Fibroblast of the aortic adventitia (primary cell): ENCODE measurements around the gene C4orf36. TPM values are rescaled to one million over a fixed set of nuclear protein-coding genes. Genes with fewer than 3 reads are reported as not detected.

Experiments
- DNase-seq: peaks from one replicate; pipeline ENCODE4 v3.0.0-alpha.2; 2010; ENCODE audit warnings: low read depth
- H3K4me3 ChIP-seq: 2 replicates; pipeline ENCODE4 v1.5.1; 2011; ENCODE audit warnings: low read depth, mild to moderate bottlenecking, control low read depth, low read length, moderate library complexity
- total RNA-seq: library from RNA; depleted of rRNA; stranded (reverse); fragments of >200 nt; gene quantifications from 2 replicates; pipeline ENCODE4 v1.2.3, GENCODE V29; 2012; ENCODE audit warnings: low replicate concordance
- TF ChIP-seq, protein P1 (sequence below): IDR thresholded peaks from 2 replicates; pipeline ENCODE4 v1.5.1; 2011; ENCODE audit warnings: mild to moderate bottlenecking, low read length, control low read depth, inconsistent platforms; ENCODE audit not compliant: insufficient read depth

Gene C4orf36
- total RNA-seq, result 0.81 TPM in 1 of 2 replicates, not detected in the other

DNA sequence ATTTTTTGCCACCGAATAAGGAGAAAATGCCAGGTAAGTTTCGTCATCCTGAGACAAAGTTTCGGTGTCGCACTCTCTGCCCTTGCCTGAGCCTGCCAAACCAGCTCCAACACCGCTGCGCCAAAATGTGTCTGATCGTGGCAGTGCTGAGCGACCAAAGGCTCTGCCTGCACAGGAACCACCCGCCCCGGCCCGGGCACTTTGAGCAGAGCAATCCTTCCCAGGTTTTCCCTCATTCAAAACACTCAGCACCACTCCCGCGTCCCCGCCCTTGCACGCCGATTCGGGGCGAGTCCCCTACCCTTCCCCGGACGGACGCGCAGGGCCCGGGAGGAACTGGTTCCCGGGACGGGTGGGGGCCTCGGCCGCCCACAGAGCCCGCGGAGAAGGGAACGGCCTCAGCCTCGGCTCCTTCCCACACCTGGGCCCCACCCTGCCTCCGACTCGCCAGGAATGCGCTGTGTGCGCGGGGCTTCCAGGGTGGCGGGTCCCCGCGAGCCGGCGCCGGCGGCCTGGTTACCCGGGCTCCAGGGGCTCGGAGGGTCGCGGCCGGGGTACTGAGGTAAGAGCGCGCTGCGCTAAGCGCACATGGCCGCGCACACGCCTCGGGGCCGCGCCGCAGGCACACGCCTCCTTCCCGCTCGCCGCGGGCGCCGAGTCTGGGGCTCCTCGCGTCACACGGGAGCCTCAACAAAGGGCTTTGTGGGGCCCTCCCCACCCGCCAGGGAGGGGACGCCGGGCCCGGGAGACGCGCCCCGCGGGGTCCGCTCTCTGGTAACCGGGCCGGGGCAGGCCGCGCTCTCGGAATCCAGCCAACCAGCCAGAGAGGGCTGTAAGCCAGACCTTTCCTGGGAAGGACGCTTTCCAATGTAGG is at the start of gene C4orf36:
Gene C4orf36, minus strand, starts transcription at position 661 of the 874 bp plus-strand sequence. CDS start 902 bp downstream, outside the sequence.
- no peak for DNase-seq
- H3K4me3 ChIP-seq, result peak within 1 kb of the TSS; percentile 75
- TF ChIP-seq, protein P1, sequence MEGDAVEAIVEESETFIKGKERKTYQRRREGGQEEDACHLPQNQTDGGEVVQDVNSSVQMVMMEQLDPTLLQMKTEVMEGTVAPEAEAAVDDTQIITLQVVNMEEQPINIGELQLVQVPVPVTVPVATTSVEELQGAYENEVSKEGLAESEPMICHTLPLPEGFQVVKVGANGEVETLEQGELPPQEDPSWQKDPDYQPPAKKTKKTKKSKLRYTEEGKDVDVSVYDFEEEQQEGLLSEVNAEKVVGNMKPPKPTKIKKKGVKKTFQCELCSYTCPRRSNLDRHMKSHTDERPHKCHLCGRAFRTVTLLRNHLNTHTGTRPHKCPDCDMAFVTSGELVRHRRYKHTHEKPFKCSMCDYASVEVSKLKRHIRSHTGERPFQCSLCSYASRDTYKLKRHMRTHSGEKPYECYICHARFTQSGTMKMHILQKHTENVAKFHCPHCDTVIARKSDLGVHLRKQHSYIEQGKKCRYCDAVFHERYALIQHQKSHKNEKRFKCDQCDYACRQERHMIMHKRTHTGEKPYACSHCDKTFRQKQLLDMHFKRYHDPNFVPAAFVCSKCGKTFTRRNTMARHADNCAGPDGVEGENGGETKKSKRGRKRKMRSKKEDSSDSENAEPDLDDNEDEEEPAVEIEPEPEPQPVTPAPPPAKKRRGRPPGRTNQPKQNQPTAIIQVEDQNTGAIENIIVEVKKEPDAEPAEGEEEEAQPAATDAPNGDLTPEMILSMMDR, result no peak

DNA sequence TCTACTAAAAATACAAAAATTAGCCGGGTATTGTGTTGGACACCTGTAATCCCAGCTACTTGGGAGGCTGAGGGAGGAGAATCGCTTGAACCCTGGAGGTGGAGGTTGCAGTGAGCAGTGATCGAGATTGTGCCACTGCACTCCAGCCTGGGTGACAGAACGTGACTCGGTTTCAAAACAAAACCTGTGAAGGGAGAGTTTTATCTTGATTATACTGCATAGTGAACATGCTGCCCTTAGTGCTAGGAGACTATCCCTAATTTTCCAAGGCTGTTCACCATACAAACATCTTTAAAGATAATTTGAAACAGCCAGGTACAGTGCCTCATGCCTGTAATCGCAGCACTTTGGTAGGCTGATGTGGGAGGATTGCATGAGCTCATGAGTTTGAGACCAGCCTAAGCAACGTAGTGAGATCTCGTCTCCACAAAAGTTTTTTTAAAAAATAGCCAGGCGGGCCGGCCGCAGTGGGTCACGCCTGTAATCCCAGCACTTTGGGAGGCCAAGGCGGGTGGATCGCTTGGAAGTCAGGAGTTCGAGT is 48.8 kb upstream of the C4orf36 start:
- TF ChIP-seq, protein P1, result no peak
- no peak overlapping the region for H3K4me3 ChIP-seq
- no peak for DNase-seq

GRCh38 chr4:86939729-86940575 is 47.7 kb upstream of the C4orf36 start:
- DNase-seq, result peak; percentile 63
- TF ChIP-seq, protein P1, result no peak
- H3K4me3 ChIP-seq, result no peak overlapping the region

- TF ChIP-seq, protein P1, result no peak
- DNase-seq, result no peak
- H3K4me3 ChIP-seq, result no peak overlapping the region
Observed at GRCh38 chr4:86938771-86939520, 46.7 kb upstream of the C4orf36 start.

DNA sequence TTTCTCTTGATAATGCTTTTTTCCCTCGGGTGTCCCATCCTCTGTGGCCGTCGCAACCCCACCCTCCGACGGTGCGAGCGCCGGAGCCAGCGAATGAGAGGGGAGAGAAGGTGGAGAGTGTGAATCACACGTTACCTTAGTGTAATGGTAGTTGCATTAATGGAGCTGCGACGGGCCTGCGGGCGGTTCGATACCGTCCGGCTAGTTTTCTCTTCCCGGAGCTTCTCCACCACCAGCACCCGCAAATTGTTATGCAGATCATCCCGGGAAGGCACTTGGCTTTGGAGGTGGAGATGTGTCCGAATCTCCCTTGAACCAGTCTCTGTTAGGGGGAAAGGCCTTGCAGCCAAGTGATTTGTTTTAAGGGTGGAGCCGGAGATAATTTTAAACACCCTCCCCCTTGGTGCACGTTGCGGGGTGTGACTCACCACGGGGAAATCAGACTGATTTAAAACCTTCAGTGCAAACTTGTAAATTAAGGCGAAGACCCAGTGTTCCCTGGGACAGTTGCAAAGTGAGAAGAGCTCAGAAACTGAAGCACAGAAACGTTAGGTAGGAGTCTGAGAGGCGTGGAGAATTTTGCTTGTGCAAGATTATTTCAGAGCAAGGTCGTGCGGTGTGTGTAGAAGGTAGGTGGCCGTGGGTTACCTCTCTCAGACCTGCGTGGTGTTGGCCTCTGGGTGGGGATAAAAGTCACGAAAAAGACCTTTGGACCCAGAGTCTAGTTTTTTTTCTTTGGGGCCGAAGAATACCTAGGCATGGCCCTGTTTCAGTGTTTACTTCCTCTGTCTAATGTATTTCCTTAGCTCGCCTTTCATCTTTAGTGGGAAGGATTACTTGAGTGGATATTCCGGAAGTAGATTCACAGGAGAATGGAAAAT is 43.9 kb upstream of the C4orf36 start:
- peak overlapping the region; percentile 93 for H3K4me3 ChIP-seq
- DNase-seq, result peak; percentile 78
- TF ChIP-seq, protein P1, result no peak
